Ovary (tissue), 3 donors: Measurements from ENCODE around the gene UCK1.

Source experiments
- CTCF ChIP-seq, 3 donors: fragments of 450-650 bp in 2 of 3; fragments of 200-600 bp in 1 of 3; IDR thresholded peaks; one replicate each; pipeline versions ENCODE4 v1.5.1 to v1.8.0; 2016 to 2022; ENCODE audit warnings: antibody characterized with exemption in 3 of 3, mild to moderate bottlenecking in 1 of 3
- EP300 ChIP-seq: sonication (generic); formaldehyde crosslinking; IDR thresholded peaks from one replicate; pipeline ENCODE4 v1.6.1; 2017; ENCODE audit warnings: antibody characterized with exemption
- POLR2A ChIP-seq: fragments of 450-650 bp; IDR thresholded peaks from one replicate; pipeline ENCODE4 v1.6.1; 2017; ENCODE audit warnings: antibody characterized with exemption, mild to moderate bottlenecking, moderate library complexity
- donor health status: DM: no; HTN: no; CAD: no.

- TF ChIP-seq CTCF (IDR thresholded peaks at IDR 0.05) (no peak), POLR2A (no peak), EP300 (no peak)
Observed at GRCh38 chr9:131474711-131475110, 56.4 kb downstream of the UCK1 start.
